Measurements from ENCODE around the gene DPCD. TPM values are rescaled to one million over a fixed set of nuclear protein-coding genes. Genes with fewer than 3 reads are reported as not detected.

Gene DPCD
- total RNA-seq, 6 experiments from 2014 or later: 30.6 to 36.1 (median 32.5) TPM

DNA sequence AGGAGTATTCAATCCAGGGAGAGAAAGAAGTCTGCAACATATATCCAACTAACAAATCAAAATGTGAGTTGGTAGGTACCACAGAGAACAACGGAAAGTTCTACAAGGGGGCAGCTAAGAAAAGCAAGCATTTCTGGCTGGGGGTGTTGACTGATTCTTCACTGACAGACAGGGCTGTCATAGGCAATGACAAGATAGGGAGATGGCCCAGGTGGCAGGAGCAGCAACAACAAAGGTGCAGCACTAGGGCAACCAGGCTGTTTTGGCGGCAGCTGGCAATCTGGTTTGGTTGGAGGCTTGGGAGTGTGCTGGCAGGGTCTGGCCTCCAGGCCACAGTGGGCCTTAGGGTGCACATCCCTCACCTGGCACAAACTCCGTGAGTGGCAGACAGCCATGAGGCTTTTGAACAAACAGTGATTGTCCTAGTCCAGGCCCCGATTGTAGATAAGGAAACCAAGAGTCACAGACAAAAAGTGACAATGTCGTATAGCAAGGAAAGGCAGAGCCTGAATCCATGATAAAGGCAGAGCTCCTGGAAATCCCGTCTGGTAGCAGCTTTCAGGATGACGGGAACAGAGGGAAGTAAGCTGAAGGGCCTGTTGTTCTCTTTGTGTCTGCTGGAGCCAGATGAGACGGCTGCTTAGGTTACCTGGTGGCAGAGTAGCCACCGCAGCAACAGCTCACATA lies 28.4 kb downstream of the DPCD start:
- Mint-ChIP-seq H3K9me3 (no peaks in the 10 kb centered on the region), H3K27me3 (ENCODE audit: insufficient read depth) (no peaks in the 10 kb centered on the region; the same call in 1 of the 2 replicates), H3K27ac (no peak overlapping the region), H3K4me3 (no peak overlapping the region), H3K4me1 (ENCODE audit: low read depth) (peaks cover 4% of the 10 kb centered on the region), H3K36me3 (ENCODE audit: low read depth) (peaks cover 3% of the 10 kb centered on the region; the same call in 1 of the 2 replicates)
- no peak for DNase-seq
- TF ChIP-seq, protein P1, sequence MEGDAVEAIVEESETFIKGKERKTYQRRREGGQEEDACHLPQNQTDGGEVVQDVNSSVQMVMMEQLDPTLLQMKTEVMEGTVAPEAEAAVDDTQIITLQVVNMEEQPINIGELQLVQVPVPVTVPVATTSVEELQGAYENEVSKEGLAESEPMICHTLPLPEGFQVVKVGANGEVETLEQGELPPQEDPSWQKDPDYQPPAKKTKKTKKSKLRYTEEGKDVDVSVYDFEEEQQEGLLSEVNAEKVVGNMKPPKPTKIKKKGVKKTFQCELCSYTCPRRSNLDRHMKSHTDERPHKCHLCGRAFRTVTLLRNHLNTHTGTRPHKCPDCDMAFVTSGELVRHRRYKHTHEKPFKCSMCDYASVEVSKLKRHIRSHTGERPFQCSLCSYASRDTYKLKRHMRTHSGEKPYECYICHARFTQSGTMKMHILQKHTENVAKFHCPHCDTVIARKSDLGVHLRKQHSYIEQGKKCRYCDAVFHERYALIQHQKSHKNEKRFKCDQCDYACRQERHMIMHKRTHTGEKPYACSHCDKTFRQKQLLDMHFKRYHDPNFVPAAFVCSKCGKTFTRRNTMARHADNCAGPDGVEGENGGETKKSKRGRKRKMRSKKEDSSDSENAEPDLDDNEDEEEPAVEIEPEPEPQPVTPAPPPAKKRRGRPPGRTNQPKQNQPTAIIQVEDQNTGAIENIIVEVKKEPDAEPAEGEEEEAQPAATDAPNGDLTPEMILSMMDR (IDR thresholded peaks at IDR 0.05): no peak

DNA sequence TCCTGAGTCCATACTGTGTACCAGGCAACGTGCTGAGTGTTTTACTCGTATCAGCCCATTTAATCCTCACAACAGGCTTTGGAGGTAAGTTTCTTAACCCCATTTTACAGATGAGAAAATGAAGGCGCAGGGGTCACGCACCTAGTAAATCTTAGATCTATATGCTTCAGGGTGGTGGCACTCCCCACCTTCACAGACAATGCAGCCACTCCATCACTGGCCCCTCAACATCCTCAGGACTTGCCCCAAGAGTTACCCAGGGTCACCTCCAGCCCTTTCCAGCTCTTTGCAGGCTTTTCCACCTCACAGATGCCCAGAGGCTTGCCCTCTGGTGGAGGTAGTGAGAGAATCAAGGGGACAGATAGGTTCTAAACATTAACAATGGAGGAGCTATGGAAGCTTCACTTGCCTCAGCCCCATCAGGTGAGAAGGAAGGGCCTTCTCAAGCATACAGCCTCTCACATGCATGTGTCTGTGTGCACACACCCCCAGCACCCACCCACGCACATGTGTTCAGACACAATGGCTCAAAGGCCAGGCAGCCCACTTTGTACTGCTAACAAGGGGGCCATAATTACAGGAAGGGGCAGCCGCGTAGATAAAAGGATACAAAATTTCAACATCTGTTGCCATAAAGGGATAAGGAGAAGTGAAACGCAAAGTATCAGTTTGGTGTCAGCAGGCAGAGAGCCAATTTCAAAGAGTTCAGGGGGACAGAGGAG lies 29.1 kb downstream of the DPCD start:
- Mint-ChIP-seq H3K27ac (no peak overlapping the region), H3K4me3 (no peak overlapping the region), H3K36me3 (ENCODE audit: low read depth) (0 out of 2 replicates have a peak, but pooled peaks cover 5% of the 10 kb centered on the region), H3K4me1 (ENCODE audit: low read depth) (peaks cover 5% of the 10 kb centered on the region; the same call in 1 of the 2 replicates), H3K9me3 (no peaks in the 10 kb centered on the region), H3K27me3 (ENCODE audit: insufficient read depth) (no peaks in the 10 kb centered on the region; the same call in 1 of the 2 replicates)
- DNase-seq: no peak
- TF ChIP-seq, protein P1 (IDR thresholded peaks at IDR 0.05): peak; percentile 30; the same call in 1 of the 2 replicates

DNA sequence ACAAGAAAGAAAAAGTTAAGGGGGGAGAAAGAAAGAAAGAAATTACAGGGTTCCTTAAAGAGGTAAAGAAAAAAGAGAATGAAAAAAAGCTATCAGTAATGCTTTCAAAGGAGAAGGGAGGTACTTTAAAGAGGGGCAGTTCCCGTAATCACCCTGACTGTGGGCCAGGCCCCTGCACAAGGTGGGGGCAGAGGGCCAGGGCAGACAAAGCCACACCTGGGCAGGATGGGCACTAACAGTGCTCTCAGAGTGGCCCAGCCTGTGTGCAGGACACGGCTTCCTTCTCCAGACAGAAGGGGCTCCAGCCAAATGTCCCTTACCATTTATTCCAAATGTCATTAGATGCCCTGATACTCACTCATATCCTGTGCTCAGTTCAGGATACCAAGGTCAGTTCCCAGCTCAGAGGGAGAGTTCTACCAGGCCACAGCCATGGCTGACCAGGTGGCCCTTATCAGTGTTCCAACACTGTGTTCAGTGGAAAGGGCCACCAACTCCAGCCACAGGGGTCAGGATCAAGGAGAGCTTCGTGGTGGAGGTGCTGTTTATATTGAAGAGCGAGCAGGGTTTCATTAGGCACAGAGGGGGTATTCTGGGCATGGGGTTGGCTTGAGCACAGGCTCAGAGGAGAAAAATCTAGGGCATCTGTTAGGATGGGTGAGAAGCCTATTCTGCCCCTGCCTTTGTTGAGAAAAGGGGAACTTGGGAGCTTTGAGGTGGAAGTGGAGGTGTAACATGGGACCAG lies 29.9 kb downstream of the DPCD start:
- Mint-ChIP-seq H3K27ac (no peak overlapping the region), H3K27me3 (ENCODE audit: insufficient read depth) (no peaks in the 10 kb centered on the region; the same call in 1 of the 2 replicates), H3K9me3 (no peaks in the 10 kb centered on the region)

DNA sequence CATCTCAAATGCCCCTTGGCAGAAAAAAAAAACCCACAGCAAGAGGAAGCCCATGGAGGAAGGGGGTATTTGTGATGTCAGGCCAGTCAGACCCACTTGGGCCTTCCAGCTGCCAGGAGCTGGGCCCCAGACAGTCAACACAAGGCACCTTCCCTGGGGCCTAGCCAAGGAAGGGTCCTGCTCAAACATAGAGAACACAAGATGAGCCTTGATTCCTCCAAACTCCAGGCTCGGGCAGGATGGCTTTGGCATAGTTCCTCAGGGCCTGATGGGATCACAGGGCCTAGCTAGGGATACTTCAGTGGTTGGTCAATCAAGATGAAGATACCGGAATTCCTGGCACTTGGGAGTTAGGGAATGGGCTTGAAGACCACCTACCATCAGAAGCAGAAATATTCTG lies 30.8 kb downstream of the DPCD start:
- no peak for DNase-seq
- Mint-ChIP-seq H3K27ac (no peak overlapping the region), H3K4me1 (ENCODE audit: low read depth) (peaks cover 5% of the 10 kb centered on the region; the same call in 1 of the 2 replicates), H3K27me3 (ENCODE audit: insufficient read depth) (no peaks in the 10 kb centered on the region; the same call in 1 of the 2 replicates), H3K9me3 (no peaks in the 10 kb centered on the region), H3K36me3 (ENCODE audit: low read depth) (peaks cover 10% of the 10 kb centered on the region; the same call in 1 of the 2 replicates), H3K4me3 (no peak overlapping the region)
- TF ChIP-seq, protein P1 (IDR thresholded peaks at IDR 0.05): no peak

More for the DNA sequence above, 29.9 kb downstream of the DPCD start:
- H3K4me1 Mint-ChIP-seq (ENCODE audit: low read depth): peaks cover 5% of the 10 kb centered on the region; the same call in 1 of the 2 replicates
- H3K36me3 Mint-ChIP-seq (ENCODE audit: low read depth): 0 out of 2 replicates have a peak, but pooled peaks cover 5% of the 10 kb centered on the region
- no peak for DNase-seq
- H3K4me3 Mint-ChIP-seq: no peak overlapping the region
- TF ChIP-seq, protein P1 (IDR thresholded peaks at IDR 0.05): no peak

DNA sequence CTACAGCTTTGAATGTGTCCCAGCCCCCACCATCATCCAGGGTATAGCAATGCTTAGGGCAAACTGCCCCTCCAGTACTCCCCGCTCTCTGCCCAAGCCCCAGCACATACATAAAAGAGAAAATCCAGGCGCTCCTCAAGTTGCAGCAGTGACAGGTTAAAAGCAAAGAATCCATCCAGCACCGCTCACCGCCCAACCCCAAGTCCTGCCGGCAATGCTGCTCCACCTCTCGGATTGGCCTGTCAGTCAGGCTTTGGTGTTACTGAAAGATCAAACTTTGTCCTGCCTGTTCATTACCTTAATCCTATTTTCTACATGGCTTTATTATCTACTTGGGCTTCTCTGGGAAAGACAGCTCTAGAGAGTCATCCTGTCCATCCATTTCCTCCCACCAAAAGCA lies 31.9 kb downstream of the DPCD start:
- DNase-seq: no peak
- peaks cover 10% of the 10 kb centered on the region; the same call in 1 of the 2 replicates for H3K36me3 Mint-ChIP-seq (ENCODE audit: low read depth)
- H3K27me3 Mint-ChIP-seq (ENCODE audit: insufficient read depth): no peaks in the 10 kb centered on the region; the same call in 1 of the 2 replicates
- H3K4me3 Mint-ChIP-seq: no peak overlapping the region
- peaks cover 5% of the 10 kb centered on the region; the same call in 1 of the 2 replicates for H3K4me1 Mint-ChIP-seq (ENCODE audit: low read depth)
- no peaks in the 10 kb centered on the region for H3K9me3 Mint-ChIP-seq
- no peak overlapping the region for H3K27ac Mint-ChIP-seq
- TF ChIP-seq, protein P1 (IDR thresholded peaks at IDR 0.05): no peak

Measured in HFFc6 (cell line).